ENCODE measurements around the gene HHAT. TPM values are rescaled to one million over a fixed set of nuclear protein-coding genes. Genes with fewer than 3 reads are reported as not detected.
A peak's percentile ranks its signal among the peaks of the same experiment; 100 is the strongest.

Gene HHAT
- total and polyA plus RNA-seq, 9 of the 15 experiments (the other 6 are each of a cell fraction or from before 2014, with no cell fraction given) = 0.07 to 0.16 (median 0.13) TPM; not detected in 1

DNA sequence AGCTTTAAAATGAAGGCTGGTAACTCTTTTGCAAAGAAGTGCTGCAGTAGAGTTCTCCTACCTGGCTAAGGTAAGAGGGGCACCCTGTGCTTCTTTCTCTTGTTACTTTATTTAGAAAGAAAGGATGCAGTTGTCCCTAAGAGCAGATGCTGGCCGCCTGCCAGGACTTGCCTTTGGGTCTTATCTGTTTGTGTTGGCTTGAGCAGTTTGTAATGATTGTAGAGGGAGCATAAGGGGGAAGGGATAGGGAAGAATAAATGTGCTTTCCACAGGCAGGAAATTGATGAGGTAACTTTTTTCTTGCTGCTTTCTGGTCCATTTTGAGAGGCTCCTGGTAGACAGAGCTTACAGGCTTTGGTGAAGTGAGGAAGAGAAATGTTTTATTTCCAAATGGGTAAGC lies 229.6 kb downstream of the HHAT start:
- no peaks in the 10 kb centered on the region for H3K9me1 ChIP-seq (ENCODE audit: control insufficient read depth, insufficient read depth, low read length)
- ChIA-PET POLR2A (no interaction called here), CTCF (ENCODE audit: low intra/inter-chr PET ratio) (no interaction called here)
- peak overlapping the region; percentile 41; the same call in 1 of the 3 replicates for H3K27ac ChIP-seq (ENCODE audit: extremely low read depth, low read depth, low read length)
- H3K4me1 ChIP-seq (replicated peaks in 1 of 2; ENCODE audit: control insufficient read depth in 2 of 2, insufficient read depth in 2 of 2, low read length in 2 of 2) = peaks cover 0 to 20% of the 10 kb centered on the region in 2 experiments; a peak in 3 of 5 replicates
- intact Hi-C loops (cut with micrococcal nuclease) = no loop called here
- WGBS (ENCODE audit: insufficient coverage, low coverage, missing lambda C conversion rate) = 0% methylated on average over 1 of the region's 1 CpG
- H3K9ac ChIP-seq (ENCODE audit: insufficient read depth in 1 of 2, low read depth in 2 of 2, low read length in 2 of 2) = no peak overlapping the region
- no peak overlapping the region for H3K4me3 ChIP-seq
- ATAC-seq (peak; percentile 67), DNase-seq (ENCODE audit: extremely low read depth in 1 of 4, low spot score in 3 of 4) (peak; percentile 13 to 75 (median 30)), FAIRE-seq (peak; percentile 78)
- no peak overlapping the region for H2AFZ ChIP-seq (ENCODE audit: low read depth, low read length)
- H3K4me2 ChIP-seq (ENCODE audit: insufficient read depth, low read length) = no peak overlapping the region
- H3K9me3 ChIP-seq (replicated peaks; ENCODE audit: control insufficient read depth, insufficient read depth, low read depth, low read length) = no peaks in the 10 kb centered on the region
- no peaks in the 10 kb centered on the region for H4K20me1 ChIP-seq (replicated peaks; ENCODE audit: control insufficient read depth, insufficient read depth, low read length)
- no peaks in the 10 kb centered on the region for H3K27me3 ChIP-seq (ENCODE audit: control insufficient read depth in 2 of 2, insufficient read depth in 2 of 2, low read length in 2 of 2)
- H3K79me2 ChIP-seq (ENCODE audit: control insufficient read depth, insufficient read depth, low read length) = no peaks in the 10 kb centered on the region
- in situ Hi-C loops (cut with MboI) = no loop called here
- H3K36me3 ChIP-seq (ENCODE audit: control insufficient read depth, insufficient read depth, low read length) = no peaks in the 10 kb centered on the region
- no TSS peak for BruUV-seq (replicated peaks)
- TF ChIP-seq CBFA2T2 (conservative IDR thresholded peaks at IDR 0.05) = peak; percentile 35; the same call in 1 of the 2 replicates
- no peak for TF ChIP-seq SRF (CRISPR knock-in tag; IDR thresholded peaks at IDR 0.05)
- 0 out of 2 replicates have a peak, but pooled peaks have one; percentile 29 for TF ChIP-seq SMAD4 (CRISPR knock-in tag; conservative IDR thresholded peaks at IDR 0.05)
- TF ChIP-seq, protein P1, sequence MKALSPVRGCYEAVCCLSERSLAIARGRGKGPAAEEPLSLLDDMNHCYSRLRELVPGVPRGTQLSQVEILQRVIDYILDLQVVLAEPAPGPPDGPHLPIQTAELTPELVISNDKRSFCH (CRISPR knock-in tag; IDR thresholded peaks at IDR 0.05) = no peak
- TF ChIP-seq, protein P1 (tag; IDR thresholded peaks at IDR 0.05) = no peak
- no peak for TF ChIP-seq TGIF2 (CRISPR knock-in tag; IDR thresholded peaks at IDR 0.05)
- TF ChIP-seq EP300 (IDR thresholded peaks at IDR 0.05; ENCODE audit: low read length) = peak; percentile 48
- peak; percentile 38; the same call in 1 of the 2 replicates for TF ChIP-seq NCOR1 (IDR thresholded peaks at IDR 0.05)
- no peak for TF ChIP-seq SIX5 (IDR thresholded peaks at IDR 0.05; ENCODE audit: borderline replicate concordance in 1 of 2, insufficient read depth in 1 of 2, low read depth in 1 of 2, low read length in 2 of 2)
- no peak for TF ChIP-seq ZKSCAN3 (CRISPR knock-in tag; IDR thresholded peaks at IDR 0.05)
- TF ChIP-seq TCF3 (CRISPR knock-in tag; IDR thresholded peaks at IDR 0.05) = 0 out of 2 replicates have a peak, but pooled peaks have one; percentile 34
- TF ChIP-seq ATF7 (IDR thresholded peaks at IDR 0.05) = peak; percentile 24; the same call in 1 of the 2 replicates
- no peak for TF ChIP-seq ZNF778 (CRISPR knock-in tag; IDR thresholded peaks at IDR 0.05)
- TF ChIP-seq ZBTB7A (IDR thresholded peaks at IDR 0.05; ENCODE audit: borderline replicate concordance, control insufficient read depth, low read depth, low read length) = no peak
- TF ChIP-seq KLF13 (tag; IDR thresholded peaks at IDR 0.05; ENCODE audit: borderline replicate concordance, low read depth) = no peak
- no peak for TF ChIP-seq BDP1 (IDR thresholded peaks at IDR 0.05; ENCODE audit: insufficient read depth, insufficient read length)
- peak in 1 of 2 experiments; percentile 68; a peak in 2 of 4 replicates for TF ChIP-seq RCOR1 (IDR thresholded peaks at IDR 0.05; ENCODE audit: borderline replicate concordance in 1 of 2, low read depth in 2 of 2, low read length in 2 of 2)
- no peak for TF ChIP-seq OTX1 (CRISPR knock-in tag; IDR thresholded peaks at IDR 0.05)
- TF ChIP-seq NFIX (CRISPR knock-in tag; IDR thresholded peaks at IDR 0.05; ENCODE audit: low read depth) = peak; percentile 85
- TF ChIP-seq SOX6 (IDR thresholded peaks at IDR 0.05) = 0 out of 2 replicates have a peak, but pooled peaks have one; percentile 47
- TF ChIP-seq TOE1 (IDR thresholded peaks at IDR 0.05; ENCODE audit: borderline replicate concordance) = no peak
- TF ChIP-seq TOE1 (CRISPR knock-in tag; IDR thresholded peaks at IDR 0.05; ENCODE audit: borderline replicate concordance, low read depth) = no peak
- peak; percentile 58; the same call in 1 of the 2 replicates for TF ChIP-seq DPF2 (IDR thresholded peaks at IDR 0.05)
- TF ChIP-seq TEAD4 (IDR thresholded peaks at IDR 0.05; ENCODE audit: low read length) = peak; percentile 60; the same call in 1 of the 2 replicates
- TF ChIP-seq TEAD4 (CRISPR knock-in tag; IDR thresholded peaks at IDR 0.05; ENCODE audit: borderline replicate concordance) = no peak
